ENCODE results near the gene ADGRA1.

- TF ChIP-seq CREB1 (IDR thresholded peaks at IDR 0.05; ENCODE audit: low read depth) (no peak), EP300 (IDR thresholded peaks at IDR 0.05; ENCODE audit: borderline replicate concordance) (no peak), TCF12 (IDR thresholded peaks at IDR 0.05; ENCODE audit: low read depth) (no peak)
- TF ChIP-seq, protein P1, sequence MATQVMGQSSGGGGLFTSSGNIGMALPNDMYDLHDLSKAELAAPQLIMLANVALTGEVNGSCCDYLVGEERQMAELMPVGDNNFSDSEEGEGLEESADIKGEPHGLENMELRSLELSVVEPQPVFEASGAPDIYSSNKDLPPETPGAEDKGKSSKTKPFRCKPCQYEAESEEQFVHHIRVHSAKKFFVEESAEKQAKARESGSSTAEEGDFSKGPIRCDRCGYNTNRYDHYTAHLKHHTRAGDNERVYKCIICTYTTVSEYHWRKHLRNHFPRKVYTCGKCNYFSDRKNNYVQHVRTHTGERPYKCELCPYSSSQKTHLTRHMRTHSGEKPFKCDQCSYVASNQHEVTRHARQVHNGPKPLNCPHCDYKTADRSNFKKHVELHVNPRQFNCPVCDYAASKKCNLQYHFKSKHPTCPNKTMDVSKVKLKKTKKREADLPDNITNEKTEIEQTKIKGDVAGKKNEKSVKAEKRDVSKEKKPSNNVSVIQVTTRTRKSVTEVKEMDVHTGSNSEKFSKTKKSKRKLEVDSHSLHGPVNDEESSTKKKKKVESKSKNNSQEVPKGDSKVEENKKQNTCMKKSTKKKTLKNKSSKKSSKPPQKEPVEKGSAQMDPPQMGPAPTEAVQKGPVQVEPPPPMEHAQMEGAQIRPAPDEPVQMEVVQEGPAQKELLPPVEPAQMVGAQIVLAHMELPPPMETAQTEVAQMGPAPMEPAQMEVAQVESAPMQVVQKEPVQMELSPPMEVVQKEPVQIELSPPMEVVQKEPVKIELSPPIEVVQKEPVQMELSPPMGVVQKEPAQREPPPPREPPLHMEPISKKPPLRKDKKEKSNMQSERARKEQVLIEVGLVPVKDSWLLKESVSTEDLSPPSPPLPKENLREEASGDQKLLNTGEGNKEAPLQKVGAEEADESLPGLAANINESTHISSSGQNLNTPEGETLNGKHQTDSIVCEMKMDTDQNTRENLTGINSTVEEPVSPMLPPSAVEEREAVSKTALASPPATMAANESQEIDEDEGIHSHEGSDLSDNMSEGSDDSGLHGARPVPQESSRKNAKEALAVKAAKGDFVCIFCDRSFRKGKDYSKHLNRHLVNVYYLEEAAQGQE (IDR thresholded peaks at IDR 0.05; ENCODE audit: low read depth) = no peak
These were observed 41.5 kb downstream of the ADGRA1 start for GRCh38 chr10:133129071-133129858.
